ENCODE measurements around the gene SPIC.

Gene SPIC

GRCh38 chr12:101474248-101474647 lies 888 bp upstream of the SPIC start:
- Histone ChIP-seq H3K9me3 (ENCODE audit: control insufficient read depth, low read length) (no peaks in the 10 kb centered on the region), H3K27me3 (replicated peaks; ENCODE audit: control insufficient read depth, insufficient read depth, low read length, poor library complexity, severe bottlenecking) (no peaks in the 10 kb centered on the region), H3K36me3 (ENCODE audit: control insufficient read depth, insufficient read depth, low read length) (no peaks in the 10 kb centered on the region), H3K27ac (ENCODE audit: insufficient read depth, low read length, poor library complexity, severe bottlenecking) (no peak overlapping the region), H3K4me3 (ENCODE audit: insufficient read depth, low read depth, low read length, poor library complexity, severe bottlenecking) (no peak overlapping the region), H3K4me1 (ENCODE audit: control insufficient read depth, insufficient read depth, low read length, poor library complexity, severe bottlenecking) (no peaks in the 10 kb centered on the region)
- DNase-seq: no peak

DNA sequence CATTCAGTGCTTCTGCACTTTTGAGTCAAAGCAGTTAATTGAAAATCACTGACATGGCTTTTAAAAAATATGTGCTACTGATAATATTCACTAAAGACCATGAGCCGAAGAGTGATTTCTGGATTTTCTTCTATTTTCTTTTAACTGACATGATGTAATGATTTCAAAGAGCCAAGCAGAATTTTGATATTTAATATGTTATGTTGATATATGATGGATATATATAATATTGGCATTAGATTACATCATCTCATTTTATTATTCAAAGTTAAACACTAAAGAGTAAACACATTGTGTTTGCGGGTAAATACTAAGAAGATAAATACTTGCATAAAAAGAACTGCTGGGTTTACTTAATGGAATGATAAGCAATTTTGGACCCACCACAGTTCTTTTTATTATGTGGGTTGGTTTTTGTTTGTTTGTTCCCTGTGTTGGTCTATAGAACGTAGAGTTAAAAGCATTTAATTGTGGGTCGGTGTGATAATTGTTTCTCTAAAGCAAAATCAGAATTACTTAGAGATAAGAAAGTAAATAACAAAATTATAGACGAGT lies 692 bp downstream of the SPIC start:
- H3K27ac ChIP-seq (ENCODE audit: insufficient read depth, low read length, poor library complexity, severe bottlenecking): no peak overlapping the region
- no peaks in the 10 kb centered on the region for H3K36me3 ChIP-seq (ENCODE audit: control insufficient read depth, insufficient read depth, low read length)
- no peak overlapping the region for H3K4me3 ChIP-seq (ENCODE audit: insufficient read depth, low read depth, low read length, poor library complexity, severe bottlenecking)
- H3K4me1 ChIP-seq (ENCODE audit: control insufficient read depth, insufficient read depth, low read length, poor library complexity, severe bottlenecking): no peaks in the 10 kb centered on the region
- no peaks in the 10 kb centered on the region for H3K9me3 ChIP-seq (ENCODE audit: control insufficient read depth, low read length)
- DNase-seq: no peak
- H3K27me3 ChIP-seq (replicated peaks; ENCODE audit: control insufficient read depth, insufficient read depth, low read length, poor library complexity, severe bottlenecking): no peaks in the 10 kb centered on the region

GRCh38 chr12:101480849-101481248 lies 5.7 kb downstream of the SPIC start:
- Histone ChIP-seq H3K27me3 (replicated peaks; ENCODE audit: control insufficient read depth, insufficient read depth, low read length, poor library complexity, severe bottlenecking) (no peaks in the 10 kb centered on the region), H3K4me1 (ENCODE audit: control insufficient read depth, insufficient read depth, low read length, poor library complexity, severe bottlenecking) (no peaks in the 10 kb centered on the region), H3K9me3 (ENCODE audit: control insufficient read depth, low read length) (no peaks in the 10 kb centered on the region), H3K36me3 (ENCODE audit: control insufficient read depth, insufficient read depth, low read length) (no peaks in the 10 kb centered on the region), H3K4me3 (ENCODE audit: insufficient read depth, low read depth, low read length, poor library complexity, severe bottlenecking) (no peak overlapping the region), H3K27ac (ENCODE audit: insufficient read depth, low read length, poor library complexity, severe bottlenecking) (no peak overlapping the region)
- no peak for DNase-seq

GRCh38 chr12:101485021-101485420 lies 9.9 kb downstream of the SPIC start:
- Histone ChIP-seq H3K9me3 (ENCODE audit: control insufficient read depth, low read length) (no peaks in the 10 kb centered on the region), H3K4me1 (ENCODE audit: control insufficient read depth, insufficient read depth, low read length, poor library complexity, severe bottlenecking) (no peaks in the 10 kb centered on the region), H3K4me3 (ENCODE audit: insufficient read depth, low read depth, low read length, poor library complexity, severe bottlenecking) (no peak overlapping the region), H3K27ac (ENCODE audit: insufficient read depth, low read length, poor library complexity, severe bottlenecking) (no peak overlapping the region), H3K36me3 (ENCODE audit: control insufficient read depth, insufficient read depth, low read length) (no peaks in the 10 kb centered on the region), H3K27me3 (replicated peaks; ENCODE audit: control insufficient read depth, insufficient read depth, low read length, poor library complexity, severe bottlenecking) (no peaks in the 10 kb centered on the region)
- DNase-seq: no peak

GRCh38 chr12:101488469-101488868 lies 13.3 kb downstream of the SPIC start:
- no peak overlapping the region for H3K4me3 ChIP-seq (ENCODE audit: insufficient read depth, low read depth, low read length, poor library complexity, severe bottlenecking)
- no peak overlapping the region for H3K27ac ChIP-seq (ENCODE audit: insufficient read depth, low read length, poor library complexity, severe bottlenecking)
- no peak for DNase-seq
- H3K9me3 ChIP-seq (ENCODE audit: control insufficient read depth, low read length): no peaks in the 10 kb centered on the region
- H3K36me3 ChIP-seq (ENCODE audit: control insufficient read depth, insufficient read depth, low read length): no peaks in the 10 kb centered on the region
- H3K4me1 ChIP-seq (ENCODE audit: control insufficient read depth, insufficient read depth, low read length, poor library complexity, severe bottlenecking): no peaks in the 10 kb centered on the region
- no peaks in the 10 kb centered on the region for H3K27me3 ChIP-seq (replicated peaks; ENCODE audit: control insufficient read depth, insufficient read depth, low read length, poor library complexity, severe bottlenecking)

GRCh38 chr12:101490286-101490920 lies 15.3 kb downstream of the SPIC start:
- H3K4me1 ChIP-seq (ENCODE audit: control insufficient read depth, insufficient read depth, low read length, poor library complexity, severe bottlenecking): no peaks in the 10 kb centered on the region
- H3K27me3 ChIP-seq (replicated peaks; ENCODE audit: control insufficient read depth, insufficient read depth, low read length, poor library complexity, severe bottlenecking): no peaks in the 10 kb centered on the region
- no peak overlapping the region for H3K27ac ChIP-seq (ENCODE audit: insufficient read depth, low read length, poor library complexity, severe bottlenecking)
- no peaks in the 10 kb centered on the region for H3K9me3 ChIP-seq (ENCODE audit: control insufficient read depth, low read length)
- H3K4me3 ChIP-seq (ENCODE audit: insufficient read depth, low read depth, low read length, poor library complexity, severe bottlenecking): no peak overlapping the region
- no peak for DNase-seq
- H3K36me3 ChIP-seq (ENCODE audit: control insufficient read depth, insufficient read depth, low read length): no peaks in the 10 kb centered on the region

DNA sequence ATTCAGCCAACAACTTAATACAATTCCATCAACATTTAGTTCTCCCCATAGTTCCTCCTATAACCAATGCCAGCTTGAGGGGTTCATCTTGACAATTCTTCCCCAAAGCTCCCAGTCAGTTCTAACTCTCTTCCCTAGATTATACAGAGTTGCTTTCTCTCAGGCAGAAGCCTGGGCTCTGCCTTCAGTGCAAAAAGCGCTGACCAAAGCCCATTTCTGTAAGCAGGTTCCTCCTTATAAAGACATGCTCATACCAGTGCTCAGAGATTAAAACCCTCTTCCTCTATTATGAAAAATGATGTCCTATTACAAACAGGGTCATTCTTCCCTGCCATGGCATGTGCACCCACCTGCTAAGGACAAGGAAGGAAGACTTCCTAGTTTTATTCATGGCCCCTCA lies 16.2 kb downstream of the SPIC start:
- Histone ChIP-seq H3K9me3 (ENCODE audit: control insufficient read depth, low read length) (no peaks in the 10 kb centered on the region), H3K36me3 (ENCODE audit: control insufficient read depth, insufficient read depth, low read length) (no peaks in the 10 kb centered on the region), H3K27me3 (replicated peaks; ENCODE audit: control insufficient read depth, insufficient read depth, low read length, poor library complexity, severe bottlenecking) (no peaks in the 10 kb centered on the region), H3K27ac (ENCODE audit: insufficient read depth, low read length, poor library complexity, severe bottlenecking) (no peak overlapping the region), H3K4me3 (ENCODE audit: insufficient read depth, low read depth, low read length, poor library complexity, severe bottlenecking) (no peak overlapping the region), H3K4me1 (ENCODE audit: control insufficient read depth, insufficient read depth, low read length, poor library complexity, severe bottlenecking) (no peaks in the 10 kb centered on the region)
- no peak for DNase-seq

GRCh38 chr12:101493556-101493955 lies 18.4 kb downstream of the SPIC start:
- Histone ChIP-seq H3K4me1 (ENCODE audit: control insufficient read depth, insufficient read depth, low read length, poor library complexity, severe bottlenecking) (no peaks in the 10 kb centered on the region), H3K36me3 (ENCODE audit: control insufficient read depth, insufficient read depth, low read length) (no peaks in the 10 kb centered on the region), H3K9me3 (ENCODE audit: control insufficient read depth, low read length) (no peaks in the 10 kb centered on the region), H3K4me3 (ENCODE audit: insufficient read depth, low read depth, low read length, poor library complexity, severe bottlenecking) (no peak overlapping the region), H3K27ac (ENCODE audit: insufficient read depth, low read length, poor library complexity, severe bottlenecking) (no peak overlapping the region), H3K27me3 (replicated peaks; ENCODE audit: control insufficient read depth, insufficient read depth, low read length, poor library complexity, severe bottlenecking) (no peaks in the 10 kb centered on the region)
- no peak for DNase-seq

DNA sequence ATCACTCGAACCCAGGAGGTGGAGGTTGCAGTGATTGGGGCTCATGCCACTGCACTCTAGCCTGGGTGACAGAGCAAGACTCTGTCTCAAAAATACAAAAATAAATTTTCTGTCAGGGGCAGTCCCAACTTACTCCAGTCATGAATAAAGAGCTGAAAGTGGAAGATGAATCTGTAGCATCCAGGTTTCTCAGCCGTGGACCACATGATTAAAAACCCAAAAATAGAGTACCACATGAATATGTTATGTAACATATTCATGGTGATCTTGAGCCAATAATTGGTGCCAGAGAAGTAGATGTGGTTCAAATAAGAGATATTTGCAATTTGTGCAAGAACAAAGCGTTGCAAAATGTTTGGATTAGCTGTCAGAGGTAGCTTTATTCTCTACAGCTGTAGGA lies 23.1 kb downstream of the SPIC start:
- no peaks in the 10 kb centered on the region for H3K36me3 ChIP-seq (ENCODE audit: control insufficient read depth, insufficient read depth, low read length)
- H3K27me3 ChIP-seq (replicated peaks; ENCODE audit: control insufficient read depth, insufficient read depth, low read length, poor library complexity, severe bottlenecking): no peaks in the 10 kb centered on the region
- no peak overlapping the region for H3K27ac ChIP-seq (ENCODE audit: insufficient read depth, low read length, poor library complexity, severe bottlenecking)

GRCh38 chr12:101501410-101501995 lies 26.4 kb downstream of the SPIC start:
- no peaks in the 10 kb centered on the region for H3K9me3 ChIP-seq (ENCODE audit: control insufficient read depth, low read length)
- H3K27ac ChIP-seq (ENCODE audit: insufficient read depth, low read length, poor library complexity, severe bottlenecking): no peak overlapping the region
- H3K27me3 ChIP-seq (replicated peaks; ENCODE audit: control insufficient read depth, insufficient read depth, low read length, poor library complexity, severe bottlenecking): no peaks in the 10 kb centered on the region
- H3K4me1 ChIP-seq (ENCODE audit: control insufficient read depth, insufficient read depth, low read length, poor library complexity, severe bottlenecking): no peaks in the 10 kb centered on the region
- no peaks in the 10 kb centered on the region for H3K36me3 ChIP-seq (ENCODE audit: control insufficient read depth, insufficient read depth, low read length)
- no peak overlapping the region for H3K4me3 ChIP-seq (ENCODE audit: insufficient read depth, low read depth, low read length, poor library complexity, severe bottlenecking)
- no peak for DNase-seq

More for the DNA sequence above, 23.1 kb downstream of the SPIC start:
- Histone ChIP-seq H3K9me3 (ENCODE audit: control insufficient read depth, low read length) (no peaks in the 10 kb centered on the region), H3K4me1 (ENCODE audit: control insufficient read depth, insufficient read depth, low read length, poor library complexity, severe bottlenecking) (no peaks in the 10 kb centered on the region), H3K4me3 (ENCODE audit: insufficient read depth, low read depth, low read length, poor library complexity, severe bottlenecking) (no peak overlapping the region)
- DNase-seq: no peak
